ENCODE results near the gene ZNF414. TPM values are rescaled to one million over a fixed set of nuclear protein-coding genes. Genes with fewer than 3 reads are reported as not detected.

The ZNF414 gene
- total and polyA plus RNA-seq, 2 donors from 2014 or later, result 20.4 to 29.6 TPM

- H3K27ac ChIP-seq (ENCODE audit: low read depth in 2 of 2, low read length in 2 of 2), result no peak overlapping the region
- no peaks in the 10 kb centered on the region for H3K9me3 ChIP-seq (ENCODE audit: control insufficient read depth in 2 of 3, insufficient read depth in 1 of 3, low read length in 3 of 3)
- FAIRE-seq (no peak), DNase-seq (no peak)
- intact Hi-C loops (cut with DNase I), result no loop called here
- H3K4me1 ChIP-seq (ENCODE audit: control insufficient read depth in 2 of 3, insufficient read depth in 2 of 3, low read depth in 1 of 3, low read length in 3 of 3), result peaks cover 0 to 11% (median 0%) of the 10 kb centered on the region in 3 donors
- H3K36me3 ChIP-seq (ENCODE audit: control insufficient read depth in 2 of 3, insufficient read depth in 3 of 3, low read length in 3 of 3), result peaks cover 11 to 66% (median 46%) of the 10 kb centered on the region in 3 donors
- H3K9ac ChIP-seq (ENCODE audit: low read length in 3 of 3), result no peak overlapping the region
- H3K27me3 ChIP-seq (ENCODE audit: control insufficient read depth, insufficient read depth, low read length), result no peaks in the 10 kb centered on the region
- TF ChIP-seq, protein P1, sequence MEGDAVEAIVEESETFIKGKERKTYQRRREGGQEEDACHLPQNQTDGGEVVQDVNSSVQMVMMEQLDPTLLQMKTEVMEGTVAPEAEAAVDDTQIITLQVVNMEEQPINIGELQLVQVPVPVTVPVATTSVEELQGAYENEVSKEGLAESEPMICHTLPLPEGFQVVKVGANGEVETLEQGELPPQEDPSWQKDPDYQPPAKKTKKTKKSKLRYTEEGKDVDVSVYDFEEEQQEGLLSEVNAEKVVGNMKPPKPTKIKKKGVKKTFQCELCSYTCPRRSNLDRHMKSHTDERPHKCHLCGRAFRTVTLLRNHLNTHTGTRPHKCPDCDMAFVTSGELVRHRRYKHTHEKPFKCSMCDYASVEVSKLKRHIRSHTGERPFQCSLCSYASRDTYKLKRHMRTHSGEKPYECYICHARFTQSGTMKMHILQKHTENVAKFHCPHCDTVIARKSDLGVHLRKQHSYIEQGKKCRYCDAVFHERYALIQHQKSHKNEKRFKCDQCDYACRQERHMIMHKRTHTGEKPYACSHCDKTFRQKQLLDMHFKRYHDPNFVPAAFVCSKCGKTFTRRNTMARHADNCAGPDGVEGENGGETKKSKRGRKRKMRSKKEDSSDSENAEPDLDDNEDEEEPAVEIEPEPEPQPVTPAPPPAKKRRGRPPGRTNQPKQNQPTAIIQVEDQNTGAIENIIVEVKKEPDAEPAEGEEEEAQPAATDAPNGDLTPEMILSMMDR (IDR thresholded peaks at IDR 0.05; ENCODE audit: borderline replicate concordance, extremely low read depth, insufficient read depth), result no peak
- no peak overlapping the region for H3K4me3 ChIP-seq (ENCODE audit: low read length in 3 of 3)
Observed at GRCh38 chr19:8483165-8483564, 30.8 kb downstream of the ZNF414 start.

DNA sequence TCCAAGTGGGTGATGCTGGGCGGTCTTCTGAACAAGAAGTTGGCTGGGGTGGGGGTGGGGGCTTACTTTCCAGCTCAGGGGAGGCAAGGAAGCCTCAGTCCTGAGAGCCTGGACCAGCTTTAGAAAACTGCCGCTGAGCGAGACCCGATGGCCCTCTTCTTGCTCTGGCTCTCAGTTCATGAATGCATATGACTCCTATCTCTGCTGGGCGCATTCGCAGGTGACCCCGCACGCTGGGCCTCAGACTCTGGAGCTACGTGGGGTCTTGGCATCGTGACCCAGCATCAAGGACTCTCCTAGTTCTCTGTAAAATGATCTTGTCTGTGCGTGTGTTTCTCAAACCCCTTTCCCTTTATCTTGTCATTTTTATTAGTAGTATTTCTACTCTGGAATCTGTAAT lies 31.3 kb downstream of the ZNF414 start:
- DNase-seq (no peak), FAIRE-seq (no peak)
- TF ChIP-seq, protein P1 (IDR thresholded peaks at IDR 0.05; ENCODE audit: borderline replicate concordance, extremely low read depth, insufficient read depth), result no peak
- no peak overlapping the region for H3K27ac ChIP-seq (ENCODE audit: low read depth in 2 of 2, low read length in 2 of 2)
- no peak overlapping the region for H3K9ac ChIP-seq (ENCODE audit: low read length in 3 of 3)
- no peaks in the 10 kb centered on the region for H3K9me3 ChIP-seq (ENCODE audit: control insufficient read depth in 2 of 3, insufficient read depth in 1 of 3, low read length in 3 of 3)
- peaks cover 0 to 11% (median 0%) of the 10 kb centered on the region in 3 donors for H3K4me1 ChIP-seq (ENCODE audit: control insufficient read depth in 2 of 3, insufficient read depth in 2 of 3, low read depth in 1 of 3, low read length in 3 of 3)
- H3K27me3 ChIP-seq (ENCODE audit: control insufficient read depth, insufficient read depth, low read length), result no peaks in the 10 kb centered on the region
- peaks cover 11 to 61% (median 45%) of the 10 kb centered on the region in 3 donors for H3K36me3 ChIP-seq (ENCODE audit: control insufficient read depth in 2 of 3, insufficient read depth in 3 of 3, low read length in 3 of 3)
- H3K4me3 ChIP-seq (ENCODE audit: low read length in 3 of 3), result no peak overlapping the region
- intact Hi-C loops (cut with DNase I), result no loop called here

- intact Hi-C loops (cut with DNase I), result no loop called here
- no peaks in the 10 kb centered on the region for H3K27me3 ChIP-seq (ENCODE audit: control insufficient read depth, insufficient read depth, low read length)
- no peak overlapping the region for H3K4me3 ChIP-seq (ENCODE audit: low read length in 3 of 3)
- DNase-seq (peak in 1 of 5 donors; percentile 15), FAIRE-seq (no peak)
- H3K27ac ChIP-seq (ENCODE audit: low read depth in 2 of 2, low read length in 2 of 2), result no peak overlapping the region
- TF ChIP-seq, protein P1 (IDR thresholded peaks at IDR 0.05; ENCODE audit: borderline replicate concordance, extremely low read depth, insufficient read depth), result no peak
- peaks cover 5 to 56% (median 34%) of the 10 kb centered on the region in 3 donors for H3K36me3 ChIP-seq (ENCODE audit: control insufficient read depth in 2 of 3, insufficient read depth in 3 of 3, low read length in 3 of 3)
- peaks cover 0 to 11% (median 0%) of the 10 kb centered on the region in 3 donors for H3K4me1 ChIP-seq (ENCODE audit: control insufficient read depth in 2 of 3, insufficient read depth in 2 of 3, low read depth in 1 of 3, low read length in 3 of 3)
- H3K9me3 ChIP-seq (ENCODE audit: control insufficient read depth in 2 of 3, insufficient read depth in 1 of 3, low read length in 3 of 3), result no peaks in the 10 kb centered on the region
- H3K9ac ChIP-seq (ENCODE audit: low read length in 3 of 3), result no peak overlapping the region
Observed at GRCh38 chr19:8481616-8482015, 32.4 kb downstream of the ZNF414 start.

GRCh38 chr19:8481201-8481600 lies 32.8 kb downstream of the ZNF414 start:
- peaks cover under 1 to 53% (median 30%) of the 10 kb centered on the region in 3 donors for H3K36me3 ChIP-seq (ENCODE audit: control insufficient read depth in 2 of 3, insufficient read depth in 3 of 3, low read length in 3 of 3)
- no peak overlapping the region for H3K27ac ChIP-seq (ENCODE audit: low read depth in 2 of 2, low read length in 2 of 2)
- H3K9me3 ChIP-seq (ENCODE audit: control insufficient read depth in 2 of 3, insufficient read depth in 1 of 3, low read length in 3 of 3), result no peaks in the 10 kb centered on the region
- no peaks in the 10 kb centered on the region for H3K27me3 ChIP-seq (ENCODE audit: control insufficient read depth, insufficient read depth, low read length)
- FAIRE-seq (no peak), DNase-seq (peak in 1 of 5 donors; percentile 23)
- no peak overlapping the region for H3K9ac ChIP-seq (ENCODE audit: low read length in 3 of 3)
- intact Hi-C loops (cut with DNase I), result no loop called here
- H3K4me1 ChIP-seq (ENCODE audit: control insufficient read depth in 2 of 3, insufficient read depth in 2 of 3, low read depth in 1 of 3, low read length in 3 of 3), result peaks cover 0 to 11% (median 0%) of the 10 kb centered on the region in 3 donors
- TF ChIP-seq, protein P1 (IDR thresholded peaks at IDR 0.05; ENCODE audit: borderline replicate concordance, extremely low read depth, insufficient read depth), result no peak
- H3K4me3 ChIP-seq (ENCODE audit: low read length in 3 of 3), result no peak overlapping the region
